GM18519 (cell line): Measurements from ENCODE around the gene RXFP4.
"Not testable (repeated sequence)": the region's sequence is repeated elsewhere in the genome, so short reads cannot be mapped to it uniquely, and the experiment has no call there.

Experiments
- ATAC-seq: cut with Tn5 transposase; IDR thresholded peaks from one replicate; pipeline ENCODE4 v1.9.1; 2021; ENCODE audit warnings: mild to moderate bottlenecking, moderate library complexity; ENCODE audit not compliant: unreplicated experiment, low FRiP score

Gene RXFP4

GRCh38 chr1:155940993-155941844 is at the start of gene RXFP4:
Gene RXFP4, plus strand, starts transcription at chr1:155941638. Its CDS starts 72 bp downstream, at chr1:155941710.
- ATAC-seq: no peak

GRCh38 chr1:155892796-155893195 is 48.6 kb upstream of the RXFP4 start:
- no peak for ATAC-seq

GRCh38 chr1:155893389-155894142 is 47.9 kb upstream of the RXFP4 start:
- no peak for ATAC-seq

GRCh38 chr1:155895617-155896016 is 45.8 kb upstream of the RXFP4 start:
- ATAC-seq: not testable (repeated sequence)

GRCh38 chr1:155896476-155896875 is 45.0 kb upstream of the RXFP4 start:
- ATAC-seq: not testable (repeated sequence)

- ATAC-seq: no peak
Measured at GRCh38 chr1:155897746-155898145, 43.7 kb upstream of the RXFP4 start.

- no peak for ATAC-seq
Measured at GRCh38 chr1:155898888-155899287, 42.5 kb upstream of the RXFP4 start.

- no peak for ATAC-seq
Measured at GRCh38 chr1:155899683-155900082, 41.8 kb upstream of the RXFP4 start.

- no peak for ATAC-seq
Measured at GRCh38 chr1:155900161-155900560, 41.3 kb upstream of the RXFP4 start.

- ATAC-seq: no peak
Measured at GRCh38 chr1:155904261-155904660, 37.2 kb upstream of the RXFP4 start.

GRCh38 chr1:155909894-155910293 is 31.5 kb upstream of the RXFP4 start:
- ATAC-seq: no peak

- no peak for ATAC-seq
Measured at GRCh38 chr1:155910621-155911121, 30.8 kb upstream of the RXFP4 start.

- no peak for ATAC-seq
Measured at GRCh38 chr1:155911156-155912055, 30.0 kb upstream of the RXFP4 start, which contains the start of gene RIT1. Gene RIT1, minus strand, starts transcription at chr1:155911349. Its CDS starts 588 bp downstream, at chr1:155910761.

- no peak for ATAC-seq
Measured at GRCh38 chr1:155912056-155912536, 29.3 kb upstream of the RXFP4 start.

- ATAC-seq: no peak
Measured at GRCh38 chr1:155913969-155914757, 27.3 kb upstream of the RXFP4 start.

GRCh38 chr1:155918660-155919059 is 22.8 kb upstream of the RXFP4 start:
- ATAC-seq: no peak

- ATAC-seq: no peak
Measured at GRCh38 chr1:155919801-155920200, 21.6 kb upstream of the RXFP4 start.

GRCh38 chr1:155920717-155921116 is 20.7 kb upstream of the RXFP4 start:
- no peak for ATAC-seq

GRCh38 chr1:155925506-155925905 is 15.9 kb upstream of the RXFP4 start:
- no peak for ATAC-seq
